ENCODE measurements around the gene GRB10.
"Not testable (repeated sequence)": the region's sequence is repeated elsewhere in the genome, so short reads cannot be mapped to it uniquely, and the experiment has no call there.

The GRB10 gene

GRCh38 chr7:50599385-50599784, 183.3 kb downstream of the GRB10 start:
- no peak for FAIRE-seq

- no peak for FAIRE-seq
These were observed 184.0 kb downstream of the GRB10 start for GRCh38 chr7:50598460-50599343.

GRCh38 chr7:50596484-50596883, 186.2 kb downstream of the GRB10 start:
- FAIRE-seq: no peak

- no peak for FAIRE-seq
These were observed 187.1 kb downstream of the GRB10 start for GRCh38 chr7:50595491-50596102.

GRCh38 chr7:50594734-50595485, 187.8 kb downstream of the GRB10 start:
- no peak for FAIRE-seq

GRCh38 chr7:50594136-50594535, 188.6 kb downstream of the GRB10 start:
- FAIRE-seq: no peak

GRCh38 chr7:50592940-50593339, 189.8 kb downstream of the GRB10 start:
- no peak for FAIRE-seq

- FAIRE-seq: no peak
These were observed 190.9 kb downstream of the GRB10 start for GRCh38 chr7:50591480-50592438.

GRCh38 chr7:50591098-50591479, 191.6 kb downstream of the GRB10 start:
- FAIRE-seq: no peak

- no peak for FAIRE-seq
These were observed 192.2 kb downstream of the GRB10 start for GRCh38 chr7:50590535-50590934.

- FAIRE-seq: no peak
These were observed 193.3 kb downstream of the GRB10 start for GRCh38 chr7:50589364-50589763.

- no peak for FAIRE-seq
These were observed 193.8 kb downstream of the GRB10 start for GRCh38 chr7:50588937-50589336.

GRCh38 chr7:50587737-50588136, 195.0 kb downstream of the GRB10 start:
- no peak for FAIRE-seq

- no peak for FAIRE-seq
These were observed 197.8 kb downstream of the GRB10 start for GRCh38 chr7:50584793-50585408.

- FAIRE-seq: no peak
These were observed 198.3 kb downstream of the GRB10 start for GRCh38 chr7:50584386-50584785.

GRCh38 chr7:50583295-50583694, 199.4 kb downstream of the GRB10 start:
- FAIRE-seq: not testable (repeated sequence)

- FAIRE-seq: not testable (repeated sequence)
These were observed 200.4 kb downstream of the GRB10 start for GRCh38 chr7:50582271-50582670.

- not testable (repeated sequence) for FAIRE-seq
These were observed 202.0 kb downstream of the GRB10 start for GRCh38 chr7:50580666-50581065.

- FAIRE-seq: no peak
These were observed 202.6 kb downstream of the GRB10 start for GRCh38 chr7:50580057-50580456.

GRCh38 chr7:50578105-50578504, 204.6 kb downstream of the GRB10 start:
- not testable (repeated sequence) for FAIRE-seq

GRCh38 chr7:50577569-50577968, 205.1 kb downstream of the GRB10 start:
- FAIRE-seq: no peak

GRCh38 chr7:50576388-50576787, 206.3 kb downstream of the GRB10 start:
- FAIRE-seq: not testable (repeated sequence)
